SK-N-SH treated with all-trans-retinoic acid at 6 μM for 48 hours (cell line): ENCODE data around the gene PRPF4.

Source experiments
- CSDC2 ChIP-seq: fragments of 250-450 bp; sonication (Bioruptor Pico); IDR thresholded peaks from 2 replicates; pipeline ENCODE4 v1.5.0; 2020; ENCODE audit warnings: mild to moderate bottlenecking, moderate library complexity
- ESRRG ChIP-seq: fragments of 250-450 bp; sonication (Bioruptor Pico); IDR thresholded peaks from 2 replicates; pipeline ENCODE4 v1.6.1; 2021; ENCODE audit warnings: mild to moderate bottlenecking
- GLIS3 ChIP-seq: fragments of 250-450 bp; sonication (Bioruptor Pico); IDR thresholded peaks from 2 replicates; pipeline ENCODE4 v1.5.0; 2020; ENCODE audit warnings: mild to moderate bottlenecking, moderate library complexity
- PATZ1 ChIP-seq: fragments of 250-450 bp; sonication (Bioruptor Pico); IDR thresholded peaks from 2 replicates; pipeline ENCODE4 v1.8.0; 2020; ENCODE audit warnings: mild to moderate bottlenecking, moderate library complexity, borderline replicate concordance
- POU6F1 ChIP-seq: fragments of 250-450 bp; sonication (Bioruptor Pico); IDR thresholded peaks from 2 replicates; pipeline ENCODE4 v1.8.0; 2021; ENCODE audit warnings: low read depth, mild to moderate bottlenecking, moderate library complexity, borderline replicate concordance
- PPARA ChIP-seq: fragments of 250-450 bp; sonication (Bioruptor Pico); IDR thresholded peaks from 2 replicates; pipeline ENCODE4 v1.5.0; 2020; ENCODE audit warnings: mild to moderate bottlenecking, borderline replicate concordance
- TOX ChIP-seq: fragments of 250-450 bp; sonication (Bioruptor Pico); IDR thresholded peaks from 2 replicates; pipeline ENCODE4 v1.8.0; 2021; ENCODE audit warnings: mild to moderate bottlenecking, moderate library complexity, borderline replicate concordance
- TSHZ2 ChIP-seq: fragments of 250-450 bp; sonication (Bioruptor Pico); IDR thresholded peaks from 2 replicates; pipeline ENCODE4 v1.5.0; 2020; ENCODE audit warnings: mild to moderate bottlenecking, moderate library complexity
- ZFP3 ChIP-seq: fragments of 250-450 bp; sonication (Bioruptor Pico); IDR thresholded peaks from 2 replicates; pipeline ENCODE4 v1.5.0; 2020; ENCODE audit warnings: mild to moderate bottlenecking, moderate library complexity
- ZFP30 ChIP-seq: fragments of 450-650 bp; formaldehyde crosslinking; IDR thresholded peaks from 2 replicates; pipeline ENCODE4 v1.5.0; 2022; ENCODE audit warnings: mild to moderate bottlenecking, moderate library complexity
- ZNF565 ChIP-seq: fragments of 450-650 bp; formaldehyde crosslinking; conservative IDR thresholded peaks from 2 replicates; pipeline ENCODE4 v1.5.0; 2020; ENCODE audit warnings: low read depth, mild to moderate bottlenecking, moderate library complexity
- ZNF70 ChIP-seq: fragments of 450-650 bp; formaldehyde crosslinking; IDR thresholded peaks from 2 replicates; pipeline ENCODE4 v1.5.0; 2020; ENCODE audit warnings: mild to moderate bottlenecking, moderate library complexity
- ZNF8 ChIP-seq: fragments of 450-650 bp; formaldehyde crosslinking; IDR thresholded peaks from 2 replicates; pipeline ENCODE4 v1.5.0; 2020; ENCODE audit warnings: mild to moderate bottlenecking, moderate library complexity
- TF ChIP-seq, protein P1 (sequence below): fragments of 250-450 bp; sonication (Bioruptor Pico); IDR thresholded peaks from 2 replicates; pipeline ENCODE4 v1.5.1; 2020; ENCODE audit warnings: low read depth, mild to moderate bottlenecking, moderate library complexity

GRCh38 chr9:113238859-113239232 is 36.6 kb upstream of the PRPF4 start:
- no peak for TF ChIP-seq CSDC2 (CRISPR knock-in tag)
- TF ChIP-seq ZFP30 (CRISPR knock-in tag), result no peak
- no peak for TF ChIP-seq ESRRG (CRISPR knock-in tag)
- TF ChIP-seq ZNF8 (CRISPR knock-in tag), result no peak
- TF ChIP-seq, protein P1, sequence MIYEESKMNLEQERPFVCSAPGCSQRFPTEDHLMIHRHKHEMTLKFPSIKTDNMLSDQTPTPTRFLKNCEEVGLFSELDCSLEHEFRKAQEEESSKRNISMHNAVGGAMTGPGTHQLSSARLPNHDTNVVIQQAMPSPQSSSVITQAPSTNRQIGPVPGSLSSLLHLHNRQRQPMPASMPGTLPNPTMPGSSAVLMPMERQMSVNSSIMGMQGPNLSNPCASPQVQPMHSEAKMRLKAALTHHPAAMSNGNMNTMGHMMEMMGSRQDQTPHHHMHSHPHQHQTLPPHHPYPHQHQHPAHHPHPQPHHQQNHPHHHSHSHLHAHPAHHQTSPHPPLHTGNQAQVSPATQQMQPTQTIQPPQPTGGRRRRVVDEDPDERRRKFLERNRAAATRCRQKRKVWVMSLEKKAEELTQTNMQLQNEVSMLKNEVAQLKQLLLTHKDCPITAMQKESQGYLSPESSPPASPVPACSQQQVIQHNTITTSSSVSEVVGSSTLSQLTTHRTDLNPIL (CRISPR knock-in tag), result no peak
- no peak for TF ChIP-seq ZNF70 (CRISPR knock-in tag)
- no peak for TF ChIP-seq ZFP3 (CRISPR knock-in tag)
- TF ChIP-seq PATZ1 (CRISPR knock-in tag), result no peak
- no peak for TF ChIP-seq ZNF565
- no peak for TF ChIP-seq PPARA
- TF ChIP-seq TSHZ2 (CRISPR knock-in tag), result no peak
- no peak for TF ChIP-seq TOX (CRISPR knock-in tag)
- TF ChIP-seq GLIS3 (CRISPR knock-in tag), result no peak
- no peak for TF ChIP-seq POU6F1 (CRISPR knock-in tag)
